GM12891 (cell line): ENCODE data around the gene BACH1.

Experiments used
- PAX5 ChIP-seq: IDR thresholded peaks from 2 replicates; pipeline ENCODE4 v1.6.1; 2011; ENCODE audit warnings: low read length, moderate library complexity, mild to moderate bottlenecking; ENCODE audit not compliant: insufficient read depth, severe bottlenecking
- POLR2A ChIP-seq: IDR thresholded peaks from 2 replicates; pipeline ENCODE4 v1.6.1; 2011; ENCODE audit warnings: low read depth, low read length, control low read depth
- POLR2AphosphoS5 ChIP-seq: IDR thresholded peaks from 2 replicates; pipeline ENCODE4 v1.6.1; 2011; ENCODE audit warnings: low read depth, low read length, control low read depth
- POU2F2 ChIP-seq: IDR thresholded peaks from 2 replicates; pipeline ENCODE4 v1.6.1; 2011; ENCODE audit warnings: low read depth, mild to moderate bottlenecking, control low read depth, low read length, moderate library complexity
- SPI1 ChIP-seq: IDR thresholded peaks from 2 replicates; pipeline ENCODE4 v1.6.1; 2011; ENCODE audit warnings: low read depth, low read length, control low read depth
- TAF1 ChIP-seq: IDR thresholded peaks from 2 replicates; pipeline ENCODE4 v1.6.1; 2011; ENCODE audit warnings: low read depth, low read length, control low read depth

GRCh38 chr21:29340228-29340627, 41.5 kb downstream of the BACH1 start:
- TF ChIP-seq POLR2AphosphoS5 (no peak), SPI1 (no peak), POLR2A (no peak), TAF1 (no peak), PAX5 (no peak), POU2F2 (no peak)
